Transverse colon (tissue), 4 donors: ENCODE results near the gene AXIN1.

Experiments
- CTCF ChIP-seq, 5 experiments: fragments of 200-600 bp in 3 of 5; fragments of 450-650 bp in 2 of 5; sonication (generic) in 3 of 5; IDR thresholded peaks; 1 replicate in 2 of 5; 2 replicates in 3 of 5; pipeline ENCODE4 v1.5.1; 2016 to 2017; ENCODE audit warnings: antibody characterized with exemption in 5 of 5, inconsistent platforms in 3 of 5, mild to moderate bottlenecking in 2 of 5, moderate library complexity in 1 of 5
- EP300 ChIP-seq: sonication (generic); formaldehyde crosslinking; IDR thresholded peaks from one replicate; pipeline ENCODE4 v1.6.1; 2017; ENCODE audit warnings: antibody characterized with exemption, low read depth
- POLR2A ChIP-seq: fragments of 450-650 bp; IDR thresholded peaks from one replicate; pipeline ENCODE4 v1.6.1; 2016; ENCODE audit warnings: antibody characterized with exemption, mild to moderate bottlenecking, moderate library complexity
- POLR2AphosphoS5 ChIP-seq, 3 donors: sonication (generic); formaldehyde crosslinking; IDR thresholded peaks; one replicate each; pipeline ENCODE4 v1.6.1; 2016; ENCODE audit warnings: antibody characterized with exemption in 3 of 3

- TF ChIP-seq CTCF (IDR thresholded peaks at IDR 0.05) (no peak), POLR2A (no peak), EP300 (no peak), POLR2AphosphoS5 (IDR thresholded peaks at IDR 0.05) (no peak)
Measured at GRCh38 chr16:386641-387156, 34.2 kb upstream of the AXIN1 start.
